K562 (cell line): ENCODE results near the gene P2RY10. TPM values are rescaled to one million over a fixed set of nuclear protein-coding genes. Genes with fewer than 3 reads are reported as not detected.

Experiments
- ATAC-seq: fragments of 200-7000 bp; cut with Tn5 transposase; 3 replicates; pipeline ENCODE4 v1.9.1; 2020; ENCODE audit warnings: moderate library complexity
- BruUV-seq: library from RNA; stranded (reverse); fragments of 400-500 nt; replicated peaks from 2 replicates; lab custom pipeline; 2021; lab: Mats Ljungman, UMichigan
- CTCF ChIA-PET: fragments of 300-600 bp; formaldehyde crosslinking; extraction: SDS; loops from one replicate; lab custom pipeline; 2021; ENCODE audit warnings: low intra/inter-chr PET ratio; lab: Yijun Ruan, JAX
- POLR2A ChIA-PET: fragments of 300-600, 350-650 bp; sonication (Branson Sonifier 250); formaldehyde crosslinking; extraction: SDS; loops from one replicate; lab custom pipeline; 2021; ENCODE audit warnings: antibody characterized with exemption, inconsistent platforms; lab: Yijun Ruan, JAX
- DNase-seq, 4 experiments: peaks; one replicate each; pipeline versions ENCODE4 v3.0.0 to v3.0.0-alpha.2; 2011 to 2018; ENCODE audit warnings: low spot score in 3 of 4, mixed read lengths in 3 of 4; ENCODE audit errors: extremely low read depth in 1 of 4
- FAIRE-seq: peaks from 2 replicates; lab custom pipeline; 2011; peaks lifted over from hg19 to GRCh38; lab: Jason Lieb, UNC
- H2AFZ ChIP-seq: 2 replicates; pipeline ENCODE4 v1.6.0; 2011; ENCODE audit warnings: low read depth, low read length, control low read depth, inconsistent platforms
- H3K27ac ChIP-seq: fragments of 200-600 bp; 3 replicates; pipeline ENCODE4 v1.8.0; 2011; ENCODE audit warnings: low read depth, mild to moderate bottlenecking, control low read depth, inconsistent platforms, low read length, moderate library complexity, mixed read lengths; ENCODE audit errors: extremely low read depth
- H3K27me3 ChIP-seq, 2 experiments: fragments of 300-600 bp in 1 of 2; 2 replicates in 1 of 2; 3 replicates in 1 of 2; pipeline versions ENCODE4 v1.6.0 to v1.8.0; 2011; ENCODE audit warnings: inconsistent platforms in 2 of 2, low read length in 2 of 2, mild to moderate bottlenecking in 1 of 2, mixed read lengths in 1 of 2, moderate library complexity in 1 of 2; ENCODE audit not compliant: control insufficient read depth in 2 of 2, insufficient read depth in 2 of 2
- H3K36me3 ChIP-seq: fragments of 300-600 bp; 3 replicates; pipeline ENCODE4 v1.8.0; 2011; ENCODE audit warnings: mild to moderate bottlenecking, low read length, inconsistent platforms; ENCODE audit not compliant: control insufficient read depth, insufficient read depth
- H3K4me1 ChIP-seq, 2 experiments: fragments of 200-600 bp in 1 of 2; replicated peaks in 1 of 2; 2 replicates in 1 of 2; 3 replicates in 1 of 2; pipeline versions ENCODE4 v1.5.1 to v1.8.0; 2011; ENCODE audit warnings: inconsistent platforms in 2 of 2, low read length in 2 of 2, mild to moderate bottlenecking in 1 of 2, mixed read lengths in 1 of 2, moderate library complexity in 1 of 2; ENCODE audit not compliant: control insufficient read depth in 2 of 2, insufficient read depth in 2 of 2
- H3K4me2 ChIP-seq: 2 replicates; pipeline ENCODE4 v1.6.1; 2011; ENCODE audit warnings: low read length, control low read depth, inconsistent platforms, mixed read lengths; ENCODE audit not compliant: insufficient read depth
- H3K4me3 ChIP-seq: fragments of 200-600 bp; sonication (generic), shearing (Covaris generic); 2 replicates; pipeline ENCODE4 v1.5.1; 2016; ENCODE audit warnings: control low read depth, inconsistent platforms
- H3K79me2 ChIP-seq: fragments of 200-600 bp; 3 replicates; pipeline ENCODE4 v1.8.0; 2011; ENCODE audit warnings: low read length, inconsistent platforms; ENCODE audit not compliant: control insufficient read depth, insufficient read depth
- H3K9ac ChIP-seq, 2 experiments: 2 replicates each; pipeline versions ENCODE4 v1.6.0 to v1.6.1; 2011; ENCODE audit warnings: low read depth in 2 of 2, low read length in 2 of 2, control low read depth in 1 of 2, inconsistent platforms in 1 of 2, mild to moderate bottlenecking in 1 of 2, mixed read lengths in 1 of 2; ENCODE audit not compliant: insufficient read depth in 1 of 2
- H3K9me1 ChIP-seq: one replicate; pipeline ENCODE4 v1.6.0; 2011; ENCODE audit warnings: inconsistent platforms, mild to moderate bottlenecking, low read length, moderate library complexity; ENCODE audit not compliant: control insufficient read depth, insufficient read depth
- H3K9me3 ChIP-seq: replicated peaks from 2 replicates; pipeline ENCODE4 v1.5.1; 2011; ENCODE audit warnings: low read depth, low read length, inconsistent platforms; ENCODE audit not compliant: control insufficient read depth, insufficient read depth
- H4K20me1 ChIP-seq: replicated peaks from 2 replicates; pipeline ENCODE4 v1.6.1; 2011; ENCODE audit warnings: low read length, inconsistent platforms, mixed read lengths; ENCODE audit not compliant: control insufficient read depth, insufficient read depth
- GABPA ChIP-seq: fragments of 200-800 bp; sonication (Bioruptor generic); conservative IDR thresholded peaks from 2 replicates; pipeline ENCODE4 v1.6.1; 2016; ENCODE audit warnings: low read depth, missing genetic modification characterization, missing compliant biosample characterization
- NFE2 ChIP-seq: IDR thresholded peaks from 2 replicates; pipeline ENCODE4 v1.6.1; 2014; ENCODE audit warnings: antibody characterized with exemption, low read depth
- NR0B1 ChIP-seq: fragments of 450-650 bp; IDR thresholded peaks from one replicate; pipeline ENCODE4 v1.6.1; 2018; ENCODE audit warnings: mild to moderate bottlenecking, moderate library complexity; ENCODE audit not compliant: partially characterized antibody
- RBM34 ChIP-seq: fragments of 200-400 bp; formaldehyde crosslinking; IDR thresholded peaks from 2 replicates; pipeline ENCODE4 v1.6.1; 2018; ENCODE audit warnings: low read length, borderline replicate concordance; ENCODE audit not compliant: insufficient read depth
- ZNF175 ChIP-seq: fragments of 200-800 bp; sonication (Bioruptor generic); IDR thresholded peaks from 2 replicates; pipeline ENCODE4 v1.6.1; 2016; ENCODE audit warnings: low read depth, mild to moderate bottlenecking, missing genetic modification characterization, missing compliant biosample characterization
- WGBS: fragments of 100-300 bp; shearing (Covaris generic); methylation state at CpG from one replicate; pipeline ENCODE4 v1.1.6; 2016; ENCODE audit warnings: low coverage, mixed read lengths; ENCODE audit not compliant: insufficient coverage; ENCODE audit errors: missing lambda C conversion rate; 5-methylcytosine and 5-hydroxymethylcytosine counted together
- in situ Hi-C: fragments of 300-500 bp; cut with MboI; formaldehyde crosslinking; loops from 4 replicates; pipeline ENCODE4 v1.15.0; 2018; ENCODE audit warnings: inconsistent platforms, mixed read lengths
- intact Hi-C: fragments of 100-400 bp; cut with micrococcal nuclease; formaldehyde crosslinking; loops from 2 replicates; pipeline ENCODE4 v1.14.2; 2022
- polyA plus RNA-seq, 8 experiments: library from polyadenylated mRNA; depleted of rRNA in 4 of 8; stranded (reverse) in 5 of 8; unstranded in 3 of 8; fragments of >200 nt; fragmentation: Nextera tagmentation in 2 of 8; fragmentation: Illumina TruSeq in 1 of 8; extraction: Ambion mirVana in 2 of 8; extraction: Trizol in 1 of 8; gene quantifications; 2 replicates each; pipeline versions ENCODE4 v1.2.1 to v1.2.3, GENCODE V29; 2011 to 2014; ENCODE audit warnings: inconsistent platforms in 1 of 8, missing spikeins in 1 of 8
- total RNA-seq, 7 experiments: library from RNA; depleted of rRNA in 6 of 7; stranded (reverse); fragments of >200 nt in 6 of 7; fragmentation: Illumina TruSeq in 2 of 7; extraction: Trizol in 2 of 7; gene quantifications; 2 replicates each; pipeline versions ENCODE4 v1.2.1 to v1.2.3, GENCODE V29; 2011 to 2021; ENCODE audit warnings: low replicate concordance in 1 of 7

P2RY10 gene
- total and polyA plus RNA-seq, 9 of the 15 experiments (the other 6 are each of a cell fraction or from before 2014, with no cell fraction given), result 0.13 TPM; not detected in 8

GRCh38 chrX:78989349-78989748 lies 44.2 kb downstream of the P2RY10 start:
- no peaks in the 10 kb centered on the region for H3K4me1 ChIP-seq
- H3K9me1 ChIP-seq, result no peaks in the 10 kb centered on the region
- in situ Hi-C loops, result no loop called here
- ChIA-PET POLR2A (no interaction called here), CTCF (no interaction called here)
- no peaks in the 10 kb centered on the region for H3K36me3 ChIP-seq
- no peaks in the 10 kb centered on the region for H4K20me1 ChIP-seq
- WGBS, result 13% methylated on average over 1 of the region's 1 CpG
- H3K9ac ChIP-seq, result no peak overlapping the region
- H3K27ac ChIP-seq, result no peak overlapping the region
- ATAC-seq (no peak), FAIRE-seq (no peak), DNase-seq (no peak)
- no peaks in the 10 kb centered on the region for H3K9me3 ChIP-seq
- no peak overlapping the region for H2AFZ ChIP-seq
- TF ChIP-seq NR0B1 (no peak), ZNF175 (CRISPR knock-in tag) (no peak), GABPA (tag) (no peak), NFE2 (no peak), RBM34 (no peak)
- no TSS peak for BruUV-seq
- no peaks in the 10 kb centered on the region for H3K79me2 ChIP-seq
- H3K4me3 ChIP-seq, result no peak overlapping the region
- H3K4me2 ChIP-seq, result no peak overlapping the region
- intact Hi-C loops, result no loop called here
- H3K27me3 ChIP-seq, result no peaks in the 10 kb centered on the region
